HEK293 (cell line): ENCODE data around the gene CSNK1G2.

Experiments used
- BCL11A ChIP-seq: fragments of 450-650 bp; formaldehyde crosslinking; IDR thresholded peaks from 2 replicates; pipeline ENCODE4 v1.5.1; 2016; ENCODE audit warnings: low read depth, missing biosample characterization, missing genetic modification characterization
- OVOL3 ChIP-seq: fragments of 450-650 bp; formaldehyde crosslinking; IDR thresholded peaks from 2 replicates; pipeline ENCODE4 v1.5.1; 2016; ENCODE audit warnings: missing biosample characterization, missing genetic modification characterization
- ZNF48 ChIP-seq: fragments of 450-650 bp; formaldehyde crosslinking; IDR thresholded peaks from 2 replicates; pipeline ENCODE4 v1.5.1; 2016; ENCODE audit warnings: missing biosample characterization, missing genetic modification characterization
- TF ChIP-seq, protein P1 (sequence below): fragments of 450-650 bp; formaldehyde crosslinking; IDR thresholded peaks from 2 replicates; pipeline ENCODE4 v1.5.1; 2016; ENCODE audit warnings: missing biosample characterization, missing genetic modification characterization

DNA sequence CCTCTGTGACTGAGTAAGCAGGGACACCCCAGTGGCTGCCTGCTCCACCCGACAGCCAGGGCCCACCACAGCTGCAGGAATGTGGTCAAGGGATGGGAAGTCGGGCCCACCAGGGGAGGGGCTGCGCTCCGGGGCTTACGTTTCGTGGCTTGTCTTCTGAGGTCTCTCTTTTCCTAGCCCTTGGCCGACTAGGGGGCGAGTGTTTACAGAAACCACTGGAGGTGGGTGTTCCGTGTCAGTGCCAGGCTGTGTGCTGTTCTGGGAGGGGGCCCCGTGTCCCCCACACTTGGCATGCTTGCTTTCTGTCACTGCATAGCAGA lies 31.3 kb upstream of the CSNK1G2 start:
- TF ChIP-seq, protein P1, sequence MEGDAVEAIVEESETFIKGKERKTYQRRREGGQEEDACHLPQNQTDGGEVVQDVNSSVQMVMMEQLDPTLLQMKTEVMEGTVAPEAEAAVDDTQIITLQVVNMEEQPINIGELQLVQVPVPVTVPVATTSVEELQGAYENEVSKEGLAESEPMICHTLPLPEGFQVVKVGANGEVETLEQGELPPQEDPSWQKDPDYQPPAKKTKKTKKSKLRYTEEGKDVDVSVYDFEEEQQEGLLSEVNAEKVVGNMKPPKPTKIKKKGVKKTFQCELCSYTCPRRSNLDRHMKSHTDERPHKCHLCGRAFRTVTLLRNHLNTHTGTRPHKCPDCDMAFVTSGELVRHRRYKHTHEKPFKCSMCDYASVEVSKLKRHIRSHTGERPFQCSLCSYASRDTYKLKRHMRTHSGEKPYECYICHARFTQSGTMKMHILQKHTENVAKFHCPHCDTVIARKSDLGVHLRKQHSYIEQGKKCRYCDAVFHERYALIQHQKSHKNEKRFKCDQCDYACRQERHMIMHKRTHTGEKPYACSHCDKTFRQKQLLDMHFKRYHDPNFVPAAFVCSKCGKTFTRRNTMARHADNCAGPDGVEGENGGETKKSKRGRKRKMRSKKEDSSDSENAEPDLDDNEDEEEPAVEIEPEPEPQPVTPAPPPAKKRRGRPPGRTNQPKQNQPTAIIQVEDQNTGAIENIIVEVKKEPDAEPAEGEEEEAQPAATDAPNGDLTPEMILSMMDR (tag by site-specific recombination) = no peak
- TF ChIP-seq BCL11A = no peak
- no peak for TF ChIP-seq ZNF48 (tag by site-specific recombination)
- no peak for TF ChIP-seq OVOL3 (tag by site-specific recombination)
